ENCODE data around the gene KCTD12. TPM values are rescaled to one million over a fixed set of nuclear protein-coding genes. Genes with fewer than 3 reads are reported as not detected.

Gene KCTD12
- total RNA-seq, 1 donor from 2014 or later: 154 TPM

- TF ChIP-seq, protein P1, sequence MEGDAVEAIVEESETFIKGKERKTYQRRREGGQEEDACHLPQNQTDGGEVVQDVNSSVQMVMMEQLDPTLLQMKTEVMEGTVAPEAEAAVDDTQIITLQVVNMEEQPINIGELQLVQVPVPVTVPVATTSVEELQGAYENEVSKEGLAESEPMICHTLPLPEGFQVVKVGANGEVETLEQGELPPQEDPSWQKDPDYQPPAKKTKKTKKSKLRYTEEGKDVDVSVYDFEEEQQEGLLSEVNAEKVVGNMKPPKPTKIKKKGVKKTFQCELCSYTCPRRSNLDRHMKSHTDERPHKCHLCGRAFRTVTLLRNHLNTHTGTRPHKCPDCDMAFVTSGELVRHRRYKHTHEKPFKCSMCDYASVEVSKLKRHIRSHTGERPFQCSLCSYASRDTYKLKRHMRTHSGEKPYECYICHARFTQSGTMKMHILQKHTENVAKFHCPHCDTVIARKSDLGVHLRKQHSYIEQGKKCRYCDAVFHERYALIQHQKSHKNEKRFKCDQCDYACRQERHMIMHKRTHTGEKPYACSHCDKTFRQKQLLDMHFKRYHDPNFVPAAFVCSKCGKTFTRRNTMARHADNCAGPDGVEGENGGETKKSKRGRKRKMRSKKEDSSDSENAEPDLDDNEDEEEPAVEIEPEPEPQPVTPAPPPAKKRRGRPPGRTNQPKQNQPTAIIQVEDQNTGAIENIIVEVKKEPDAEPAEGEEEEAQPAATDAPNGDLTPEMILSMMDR (conservative IDR thresholded peaks at IDR 0.05): no peak
- Mint-ChIP-seq H3K9me3 (peaks cover 3% of the 10 kb centered on the region), H3K27me3 (peaks cover 6% of the 10 kb centered on the region), H3K4me3 (no peak overlapping the region), H3K27ac (no peak overlapping the region), H3K36me3 (no peaks in the 10 kb centered on the region), H3K4me1 (ENCODE audit: unreplicated experiment) (peaks cover 5% of the 10 kb centered on the region)
- no peak for DNase-seq (ENCODE audit: extremely low spot score, unreplicated experiment)
Observed at GRCh38 chr13:76865996-76866503, 20.2 kb downstream of the KCTD12 start.

DNA sequence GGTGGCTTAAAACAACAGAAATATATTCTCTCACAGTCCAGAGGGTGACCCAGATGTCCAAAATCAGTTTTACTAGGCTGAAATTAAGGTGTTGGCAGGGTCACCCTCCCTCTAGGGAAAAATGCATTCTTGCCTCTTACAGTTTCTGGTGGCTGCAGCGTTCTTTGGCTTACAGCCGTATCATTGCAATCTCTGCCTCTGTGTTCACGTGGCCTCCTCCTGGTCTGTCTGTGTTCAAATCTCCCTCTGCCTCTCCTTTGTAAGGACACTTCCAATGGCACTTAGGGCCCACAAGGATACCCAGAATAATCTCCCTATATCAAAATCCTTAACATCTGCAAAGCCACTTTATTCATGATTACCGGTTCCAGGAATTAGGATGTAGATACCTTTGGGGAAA, 21.1 kb downstream of the KCTD12 start:
- DNase-seq (ENCODE audit: extremely low spot score, unreplicated experiment): no peak
- TF ChIP-seq, protein P1 (conservative IDR thresholded peaks at IDR 0.05): no peak
- H3K27me3 Mint-ChIP-seq: peaks cover 6% of the 10 kb centered on the region
- no peak overlapping the region for H3K4me3 Mint-ChIP-seq
- H3K9me3 Mint-ChIP-seq: peaks cover 3% of the 10 kb centered on the region
- peaks cover 5% of the 10 kb centered on the region for H3K4me1 Mint-ChIP-seq (ENCODE audit: unreplicated experiment)
- H3K27ac Mint-ChIP-seq: no peak overlapping the region
- no peaks in the 10 kb centered on the region for H3K36me3 Mint-ChIP-seq

DNA sequence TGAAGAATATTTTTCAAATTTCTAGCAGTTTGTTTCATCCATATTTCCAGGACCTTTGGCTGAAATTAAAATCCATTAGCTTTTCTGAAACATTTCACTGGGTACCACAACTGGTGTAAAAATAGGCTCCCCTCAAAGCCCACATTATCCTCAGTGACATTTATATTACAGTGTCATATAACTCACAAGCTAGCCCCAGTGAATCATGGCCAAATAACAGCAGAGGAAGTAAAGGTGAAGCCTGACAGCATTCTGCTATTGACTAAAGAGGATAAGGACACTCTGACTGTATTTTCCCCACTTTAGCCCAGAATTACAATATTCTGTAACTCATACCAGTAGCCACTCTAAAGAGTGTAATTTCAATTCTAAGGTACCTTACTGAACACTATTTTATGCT, 21.9 kb downstream of the KCTD12 start:
- Mint-ChIP-seq H3K27ac (no peak overlapping the region), H3K4me3 (no peak overlapping the region), H3K36me3 (no peaks in the 10 kb centered on the region), H3K4me1 (ENCODE audit: unreplicated experiment) (peaks cover 5% of the 10 kb centered on the region), H3K27me3 (peaks cover 6% of the 10 kb centered on the region), H3K9me3 (peaks cover 4% of the 10 kb centered on the region)
- TF ChIP-seq, protein P1 (conservative IDR thresholded peaks at IDR 0.05): no peak
- no peak for DNase-seq (ENCODE audit: extremely low spot score, unreplicated experiment)

DNA sequence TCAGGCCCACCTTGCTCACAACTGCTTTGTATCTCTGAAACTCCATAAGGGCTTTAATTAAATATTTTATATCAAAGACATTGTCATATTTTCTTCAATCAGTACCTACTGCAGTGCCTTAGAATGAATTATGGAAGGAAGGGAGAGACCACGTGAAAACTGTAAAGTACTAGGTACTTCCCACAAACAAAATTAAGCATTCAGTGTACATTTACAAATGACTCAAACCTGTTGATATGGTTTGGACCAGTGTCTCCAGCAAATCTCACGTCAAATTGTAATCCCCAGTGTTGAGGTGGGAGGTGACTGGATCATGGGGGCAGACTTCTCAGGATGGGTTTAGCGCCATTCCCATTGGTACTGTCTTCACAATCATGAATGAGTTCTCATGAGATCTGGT, 23.2 kb downstream of the KCTD12 start:
- Mint-ChIP-seq H3K9me3 (peaks cover 8% of the 10 kb centered on the region), H3K4me1 (ENCODE audit: unreplicated experiment) (peaks cover 5% of the 10 kb centered on the region), H3K27me3 (peaks cover 6% of the 10 kb centered on the region), H3K36me3 (no peaks in the 10 kb centered on the region), H3K27ac (no peak overlapping the region), H3K4me3 (no peak overlapping the region)
- TF ChIP-seq, protein P1 (conservative IDR thresholded peaks at IDR 0.05): no peak
- DNase-seq (ENCODE audit: extremely low spot score, unreplicated experiment): no peak

GRCh38 chr13:76861859-76862258, 24.3 kb downstream of the KCTD12 start:
- H3K27ac Mint-ChIP-seq: no peak overlapping the region
- peaks cover 6% of the 10 kb centered on the region for H3K27me3 Mint-ChIP-seq
- H3K4me1 Mint-ChIP-seq (ENCODE audit: unreplicated experiment): peaks cover 5% of the 10 kb centered on the region
- peaks cover 13% of the 10 kb centered on the region for H3K9me3 Mint-ChIP-seq
- TF ChIP-seq, protein P1 (conservative IDR thresholded peaks at IDR 0.05): no peak
- no peaks in the 10 kb centered on the region for H3K36me3 Mint-ChIP-seq
- no peak overlapping the region for H3K4me3 Mint-ChIP-seq
- DNase-seq (ENCODE audit: extremely low spot score, unreplicated experiment): no peak

DNA sequence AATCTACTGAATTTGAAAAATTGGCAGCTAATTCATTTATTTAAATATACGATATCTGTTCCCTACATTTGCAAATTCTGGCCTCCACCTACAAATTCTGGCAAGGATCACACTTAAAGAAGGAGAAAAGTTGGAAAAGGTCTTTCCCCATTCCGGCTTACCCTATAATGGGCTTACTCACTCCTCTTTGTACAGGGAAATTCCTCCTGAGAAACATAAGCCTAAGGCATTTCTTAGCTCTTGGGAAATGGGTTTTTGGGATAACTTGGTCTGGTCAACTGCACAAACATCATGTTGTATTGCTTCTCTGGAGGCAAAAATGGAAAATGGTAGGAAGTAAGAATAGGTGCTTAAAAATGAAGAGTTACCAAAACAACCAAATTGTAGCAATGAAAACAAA, 25.5 kb downstream of the KCTD12 start:
- peaks cover 3% of the 10 kb centered on the region for H3K27me3 Mint-ChIP-seq
- H3K36me3 Mint-ChIP-seq: no peaks in the 10 kb centered on the region
- H3K9me3 Mint-ChIP-seq: peaks cover 13% of the 10 kb centered on the region
- TF ChIP-seq, protein P1 (conservative IDR thresholded peaks at IDR 0.05): no peak
- H3K4me1 Mint-ChIP-seq (ENCODE audit: unreplicated experiment): peaks cover 5% of the 10 kb centered on the region
- H3K4me3 Mint-ChIP-seq: no peak overlapping the region
- no peak overlapping the region for H3K27ac Mint-ChIP-seq
- DNase-seq (ENCODE audit: extremely low spot score, unreplicated experiment): no peak

All from type B pancreatic cell (in vitro differentiated cells).